SU-DHL-6 (cell line): ENCODE data around the gene TBC1D19.
"Not testable (repeated sequence)": the region's sequence is repeated elsewhere in the genome, so short reads cannot be mapped to it uniquely, and the experiment has no call there.

Experiments used
- CTCF ChIP-seq: fragments of 200-600 bp; sonication (generic); IDR thresholded peaks from one replicate; pipeline ENCODE4 v1.5.1; 2017; ENCODE audit warnings: antibody characterized with exemption, mild to moderate bottlenecking, low read length, moderate library complexity; ENCODE audit not compliant: insufficient read depth, poor library complexity, severe bottlenecking
- EZH2phosphoT487 ChIP-seq: fragments of 200-600 bp; sonication (generic), shearing (Covaris generic); conservative IDR thresholded peaks from 2 replicates; pipeline ENCODE4 v1.6.1; 2018; ENCODE audit warnings: mild to moderate bottlenecking, antibody characterized with exemption, low read length, moderate library complexity, mixed read lengths

GRCh38 chr4:26548379-26548778 is 35.5 kb upstream of the TBC1D19 start:
- TF ChIP-seq CTCF, EZH2phosphoT487: not testable (repeated sequence)
